ENCODE results near the gene SLC30A3. TPM values are rescaled to one million over a fixed set of nuclear protein-coding genes. Genes with fewer than 3 reads are reported as not detected.

SLC30A3 gene, protein sequence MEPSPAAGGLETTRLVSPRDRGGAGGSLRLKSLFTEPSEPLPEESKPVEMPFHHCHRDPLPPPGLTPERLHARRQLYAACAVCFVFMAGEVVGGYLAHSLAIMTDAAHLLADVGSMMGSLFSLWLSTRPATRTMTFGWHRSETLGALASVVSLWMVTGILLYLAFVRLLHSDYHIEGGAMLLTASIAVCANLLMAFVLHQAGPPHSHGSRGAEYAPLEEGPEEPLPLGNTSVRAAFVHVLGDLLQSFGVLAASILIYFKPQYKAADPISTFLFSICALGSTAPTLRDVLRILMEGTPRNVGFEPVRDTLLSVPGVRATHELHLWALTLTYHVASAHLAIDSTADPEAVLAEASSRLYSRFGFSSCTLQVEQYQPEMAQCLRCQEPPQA
- total RNA-seq, result 0.52 TPM

DNA sequence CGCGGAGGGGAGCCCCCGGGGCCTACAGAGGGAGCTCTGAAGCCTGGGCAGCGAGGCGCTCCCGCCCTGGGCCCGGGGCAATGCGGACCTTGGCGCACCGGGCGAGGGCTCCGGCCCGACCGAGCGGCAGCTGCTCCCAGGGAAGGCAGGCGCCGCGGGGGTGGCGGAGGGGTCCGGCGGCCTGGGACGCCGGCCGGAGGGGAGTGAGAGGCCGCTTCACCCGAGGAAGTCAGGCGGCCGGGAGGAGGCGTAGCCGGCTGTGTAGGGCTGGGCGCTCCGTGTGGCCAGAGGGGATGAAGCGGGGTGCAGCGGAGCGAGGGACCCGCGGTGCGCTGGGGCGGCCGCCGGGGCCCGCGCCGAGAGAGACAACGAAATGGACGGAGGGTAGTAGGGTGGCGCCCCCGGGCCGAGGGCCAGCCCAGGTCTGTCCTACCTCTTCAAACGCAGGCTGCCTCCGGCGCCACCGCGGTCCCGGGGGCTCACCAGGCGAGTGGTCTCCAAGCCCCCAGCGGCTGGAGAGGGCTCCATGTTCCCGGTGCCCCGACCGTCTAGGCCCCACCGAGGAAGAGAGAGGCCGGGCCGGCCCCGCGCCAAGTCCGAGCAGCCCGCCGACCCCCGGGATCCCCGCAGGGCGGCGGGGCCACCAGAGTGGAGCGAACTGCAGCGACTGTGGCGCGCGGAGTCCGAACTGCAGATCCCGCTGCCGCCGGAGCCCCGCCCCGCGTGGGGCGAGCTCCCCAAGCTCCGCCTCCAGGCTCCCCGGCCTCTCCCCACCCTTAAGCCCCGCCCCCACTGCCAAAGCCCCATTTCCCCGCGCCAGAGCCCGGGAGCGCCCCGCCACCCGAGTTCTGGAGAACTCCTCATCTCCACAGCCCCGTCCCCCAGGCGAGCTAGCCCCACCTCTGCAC, at the start of gene SLC30A3:
SLC30A3 (minus strand) TSS at position 669 of the 908 bp plus-strand sequence; CDS start at position 528, 141 bp downstream.
- no peaks in the 10 kb centered on the region for H3K36me3 ChIP-seq (ENCODE audit: control insufficient read depth in 3 of 3, insufficient read depth in 3 of 3, low read length in 3 of 3)

DNA sequence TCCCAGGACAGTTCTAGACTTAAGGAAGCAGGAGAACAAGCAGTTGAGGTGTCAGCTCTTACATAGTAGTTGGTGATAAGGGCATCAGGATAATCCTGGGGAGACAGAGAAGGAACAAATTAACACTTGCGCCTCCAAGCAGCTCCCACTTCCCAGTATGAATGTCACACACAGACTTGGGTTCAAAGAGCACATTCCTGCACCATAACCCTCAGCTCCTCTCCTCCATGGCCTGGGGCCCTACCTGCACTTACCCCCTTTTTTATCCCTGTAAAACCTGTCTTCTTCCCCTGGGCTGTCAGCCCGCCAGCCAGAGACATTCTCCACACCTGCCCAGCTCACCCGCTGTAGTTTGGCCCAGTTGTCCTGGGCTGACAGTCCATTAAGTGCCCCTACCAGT, 49.3 kb upstream of the SLC30A3 start:
- Histone ChIP-seq H3K4me1 (ENCODE audit: control insufficient read depth in 3 of 3, insufficient read depth in 3 of 3, low read length in 3 of 3) (peaks cover 6 to 34% (median 33%) of the 10 kb centered on the region in 3 donors), H3K9me3 (ENCODE audit: control insufficient read depth in 3 of 3, low read length in 3 of 3) (no peaks in the 10 kb centered on the region), H3K27me3 (ENCODE audit: control insufficient read depth in 3 of 3, insufficient read depth in 3 of 3, low read length in 3 of 3) (peaks cover 4 to 13% (median 4%) of the 10 kb centered on the region in 3 donors), H3K4me3 (ENCODE audit: low read length in 3 of 3) (no peak overlapping the region), H3K27ac (ENCODE audit: low read depth, low read length) (no peak overlapping the region), H3K9ac (ENCODE audit: low read depth in 1 of 3, low read length in 3 of 3) (no peak overlapping the region), H3K36me3 (ENCODE audit: control insufficient read depth in 3 of 3, insufficient read depth in 3 of 3, low read length in 3 of 3) (peaks cover 15 to 19% (median 18%) of the 10 kb centered on the region in 3 donors)

More for the DNA sequence above, at the start of gene SLC30A3:
- H3K27ac ChIP-seq (ENCODE audit: low read depth, low read length), result no peak within 1 kb of the TSS
- peak within 1 kb of the TSS; percentile 38 to 69 (median 65) for H3K4me3 ChIP-seq (ENCODE audit: low read length in 3 of 3)
- H3K4me1 ChIP-seq (ENCODE audit: control insufficient read depth in 3 of 3, insufficient read depth in 3 of 3, low read length in 3 of 3), result peaks cover 23 to 33% (median 32%) of the 10 kb centered on the region in 3 donors
- no peaks in the 10 kb centered on the region for H3K9me3 ChIP-seq (ENCODE audit: control insufficient read depth in 3 of 3, low read length in 3 of 3)
- H3K27me3 ChIP-seq (ENCODE audit: control insufficient read depth in 3 of 3, insufficient read depth in 3 of 3, low read length in 3 of 3), result peaks cover 74 to 85% (median 77%) of the 10 kb centered on the region in 3 donors
- peak within 1 kb of the TSS in 2 of 3 donors; percentile 2 to 45 for H3K9ac ChIP-seq (ENCODE audit: low read depth in 1 of 3, low read length in 3 of 3)

DNA sequence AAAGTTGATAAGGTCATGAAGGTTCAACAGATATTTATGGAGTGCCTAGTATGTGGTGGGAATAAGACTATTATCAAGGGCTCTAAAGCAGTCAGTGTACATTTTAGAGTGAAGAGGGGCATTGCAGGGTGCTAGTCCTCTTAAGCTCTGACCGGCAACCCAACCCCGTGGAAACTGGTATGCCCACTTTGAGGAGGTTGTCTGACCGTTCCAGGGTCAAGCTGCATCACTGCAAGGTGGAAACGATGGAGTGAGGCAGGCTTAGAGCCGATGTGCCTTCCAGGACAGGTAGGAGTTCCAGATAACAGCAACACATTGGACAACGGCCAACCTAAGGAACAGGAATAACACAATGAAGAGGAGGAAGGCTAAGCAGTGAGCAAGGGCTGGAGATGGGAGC, 46.8 kb upstream of the SLC30A3 start:
- Histone ChIP-seq H3K27me3 (ENCODE audit: control insufficient read depth in 3 of 3, insufficient read depth in 3 of 3, low read length in 3 of 3) (peaks cover 4 to 29% (median 14%) of the 10 kb centered on the region in 3 donors), H3K4me3 (ENCODE audit: low read length in 3 of 3) (no peak overlapping the region), H3K36me3 (ENCODE audit: control insufficient read depth in 3 of 3, insufficient read depth in 3 of 3, low read length in 3 of 3) (peaks cover 32 to 34% (median 34%) of the 10 kb centered on the region in 3 donors), H3K4me1 (ENCODE audit: control insufficient read depth in 3 of 3, insufficient read depth in 3 of 3, low read length in 3 of 3) (peaks cover 3 to 30% (median 29%) of the 10 kb centered on the region in 3 donors), H3K9ac (ENCODE audit: low read depth in 1 of 3, low read length in 3 of 3) (no peak overlapping the region), H3K27ac (ENCODE audit: low read depth, low read length) (no peak overlapping the region), H3K9me3 (ENCODE audit: control insufficient read depth in 3 of 3, low read length in 3 of 3) (no peaks in the 10 kb centered on the region)

DNA sequence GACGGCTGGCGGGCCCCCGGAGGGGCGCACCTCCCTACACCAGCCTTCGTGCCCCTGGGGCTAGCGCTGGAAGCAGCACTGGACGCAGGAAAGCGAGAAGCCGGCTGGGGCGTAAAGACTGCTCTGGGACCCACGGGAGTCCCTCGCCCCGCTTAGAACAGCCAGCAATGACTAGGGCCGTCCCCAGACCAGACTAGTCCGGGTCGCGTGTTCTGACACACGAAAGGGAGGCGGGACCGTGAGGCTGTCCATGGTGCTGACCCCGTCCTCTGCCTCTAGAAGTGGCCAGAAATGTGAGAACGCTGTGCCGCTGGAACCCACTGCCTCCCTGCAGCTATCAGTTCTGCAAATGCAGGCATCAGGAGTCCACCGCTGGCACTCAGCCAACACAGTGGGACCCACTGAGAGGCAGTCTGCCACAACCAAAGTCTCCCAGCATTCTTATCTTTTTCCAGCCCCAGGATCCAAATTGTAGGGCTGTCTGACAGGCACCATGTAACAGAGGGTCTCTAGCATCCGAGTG, 45.6 kb upstream of the SLC30A3 start, which contains the start of gene UCN:
UCN (minus strand) TSS at position 87 of the 523 bp plus-strand sequence. CDS start 550 bp downstream, outside the sequence.
- Histone ChIP-seq H3K4me1 (ENCODE audit: control insufficient read depth in 3 of 3, insufficient read depth in 3 of 3, low read length in 3 of 3) (peaks cover 3 to 25% (median 25%) of the 10 kb centered on the region in 3 donors), H3K27ac (ENCODE audit: low read depth, low read length) (no peak within 1 kb of the TSS), H3K36me3 (ENCODE audit: control insufficient read depth in 3 of 3, insufficient read depth in 3 of 3, low read length in 3 of 3) (peaks cover 34 to 38% (median 38%) of the 10 kb centered on the region in 3 donors), H3K4me3 (ENCODE audit: low read length in 3 of 3) (peak within 1 kb of the TSS in 1 of 3 donors; percentile 41), H3K27me3 (ENCODE audit: control insufficient read depth in 3 of 3, insufficient read depth in 3 of 3, low read length in 3 of 3) (peaks cover 4 to 29% (median 14%) of the 10 kb centered on the region in 3 donors), H3K9ac (ENCODE audit: low read depth in 1 of 3, low read length in 3 of 3) (peak within 1 kb of the TSS in 1 of 3 donors; percentile 45), H3K9me3 (ENCODE audit: control insufficient read depth in 3 of 3, low read length in 3 of 3) (no peaks in the 10 kb centered on the region)

DNA sequence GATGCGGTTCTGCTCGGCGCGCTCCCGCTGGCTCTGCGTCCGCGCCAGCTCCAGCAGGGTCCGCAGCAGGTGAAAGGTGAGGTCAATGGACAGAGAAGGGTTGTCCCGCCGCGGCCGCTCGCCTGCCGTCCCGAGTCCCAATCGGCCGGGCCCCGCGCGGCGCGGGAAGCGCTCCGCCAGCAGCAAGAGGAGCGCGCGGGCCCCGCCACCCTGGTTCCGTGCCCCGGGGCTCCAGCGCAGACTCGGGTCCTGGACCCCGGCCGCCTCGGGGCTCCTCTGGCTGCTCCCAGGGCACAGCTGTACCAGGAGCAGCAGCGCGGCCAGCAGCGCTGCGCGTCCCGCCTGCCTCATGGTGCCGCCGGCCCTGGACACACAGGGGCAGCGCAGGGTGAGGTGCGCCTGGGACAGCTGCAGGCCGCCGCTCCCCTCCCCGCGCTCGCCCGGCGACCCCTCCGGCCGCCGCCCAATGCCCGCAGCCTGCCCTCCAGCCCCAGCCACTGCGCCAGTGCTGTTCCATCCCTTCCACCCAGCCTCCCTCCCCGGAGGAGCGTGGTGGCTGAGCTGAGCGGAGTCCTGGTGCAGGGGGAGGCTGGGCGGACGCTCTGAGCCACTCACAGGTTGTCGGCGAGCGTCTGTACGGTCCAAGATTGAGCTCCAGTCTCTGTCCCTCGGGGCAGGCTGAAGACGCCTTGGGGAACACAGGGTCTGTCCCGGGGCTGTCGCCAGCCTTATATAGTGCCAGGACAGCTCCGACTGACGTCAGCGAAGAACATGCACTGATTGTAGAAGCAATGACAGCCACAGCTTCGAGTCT, 44.9 kb upstream of the SLC30A3 start:
- Histone ChIP-seq H3K27ac (ENCODE audit: low read depth, low read length) (no peak overlapping the region), H3K27me3 (ENCODE audit: control insufficient read depth in 3 of 3, insufficient read depth in 3 of 3, low read length in 3 of 3) (peaks cover 4 to 29% (median 14%) of the 10 kb centered on the region in 3 donors), H3K9me3 (ENCODE audit: control insufficient read depth in 3 of 3, low read length in 3 of 3) (no peaks in the 10 kb centered on the region), H3K9ac (ENCODE audit: low read depth in 1 of 3, low read length in 3 of 3) (peak overlapping the region in 1 of 3 donors; percentile 45), H3K36me3 (ENCODE audit: control insufficient read depth in 3 of 3, insufficient read depth in 3 of 3, low read length in 3 of 3) (peaks cover 34 to 38% (median 38%) of the 10 kb centered on the region in 3 donors), H3K4me1 (ENCODE audit: control insufficient read depth in 3 of 3, insufficient read depth in 3 of 3, low read length in 3 of 3) (peaks cover 7 to 30% (median 30%) of the 10 kb centered on the region in 3 donors), H3K4me3 (ENCODE audit: low read length in 3 of 3) (no peak overlapping the region)

DNA sequence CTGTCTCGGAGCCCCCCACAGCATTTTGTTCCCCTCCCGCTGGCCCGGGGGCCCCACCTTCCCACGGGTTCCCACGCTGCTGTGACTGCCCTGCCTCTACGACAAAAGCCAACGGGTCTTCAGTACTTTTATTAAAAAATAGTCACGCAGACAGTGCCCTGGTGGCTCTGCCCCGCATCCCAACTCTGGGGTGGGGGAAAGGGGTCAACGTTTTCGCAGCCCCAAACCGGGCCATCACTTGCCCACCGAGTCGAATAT, 44.4 kb upstream of the SLC30A3 start:
- peaks cover 8 to 33% (median 30%) of the 10 kb centered on the region in 3 donors for H3K4me1 ChIP-seq (ENCODE audit: control insufficient read depth in 3 of 3, insufficient read depth in 3 of 3, low read length in 3 of 3)
- H3K9me3 ChIP-seq (ENCODE audit: control insufficient read depth in 3 of 3, low read length in 3 of 3), result no peaks in the 10 kb centered on the region
- H3K9ac ChIP-seq (ENCODE audit: low read depth in 1 of 3, low read length in 3 of 3), result no peak overlapping the region
- peaks cover 37 to 38% (median 38%) of the 10 kb centered on the region in 3 donors for H3K36me3 ChIP-seq (ENCODE audit: control insufficient read depth in 3 of 3, insufficient read depth in 3 of 3, low read length in 3 of 3)
- no peak overlapping the region for H3K4me3 ChIP-seq (ENCODE audit: low read length in 3 of 3)
- no peak overlapping the region for H3K27ac ChIP-seq (ENCODE audit: low read depth, low read length)
- H3K27me3 ChIP-seq (ENCODE audit: control insufficient read depth in 3 of 3, insufficient read depth in 3 of 3, low read length in 3 of 3), result peaks cover 4 to 29% (median 14%) of the 10 kb centered on the region in 3 donors

DNA sequence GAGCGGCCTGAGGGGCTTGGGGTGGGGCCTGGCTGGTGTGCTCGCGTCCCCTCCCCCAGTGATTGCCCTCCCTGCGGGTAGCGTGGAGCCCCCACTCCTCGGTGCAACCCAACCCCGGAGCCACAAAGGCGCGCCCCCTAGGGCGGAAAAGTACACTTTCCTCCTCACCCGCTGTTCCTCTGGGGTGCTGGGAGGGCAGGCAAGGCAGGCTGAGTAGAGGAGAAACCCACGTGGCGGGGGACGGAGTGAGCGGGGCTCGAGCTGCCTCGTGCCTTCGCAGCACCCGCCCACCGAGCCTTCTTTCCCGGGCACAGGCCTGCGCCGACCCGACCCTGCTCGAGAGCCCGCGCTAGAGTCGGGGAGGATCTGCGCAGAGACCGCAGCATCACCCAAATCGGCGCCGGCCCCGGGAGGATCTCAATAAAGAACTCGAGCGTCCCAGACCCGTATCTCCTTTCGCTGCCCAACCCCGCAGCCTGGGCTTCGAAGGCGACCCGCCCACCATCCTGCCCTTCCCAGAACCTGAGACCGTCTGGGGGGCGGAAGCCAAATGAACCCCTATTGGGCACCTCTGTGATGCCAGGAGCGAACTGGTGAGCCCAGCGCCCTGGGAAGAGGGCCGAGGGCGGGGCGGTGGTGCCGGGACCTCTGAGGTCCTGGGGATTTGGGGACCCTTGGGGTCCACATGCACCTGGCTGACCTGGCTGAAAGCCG, 43.9 kb upstream of the SLC30A3 start:
- Histone ChIP-seq H3K9me3 (ENCODE audit: control insufficient read depth in 3 of 3, low read length in 3 of 3) (no peaks in the 10 kb centered on the region), H3K27ac (ENCODE audit: low read depth, low read length) (no peak overlapping the region), H3K4me3 (ENCODE audit: low read length in 3 of 3) (no peak overlapping the region), H3K4me1 (ENCODE audit: control insufficient read depth in 3 of 3, insufficient read depth in 3 of 3, low read length in 3 of 3) (peaks cover 8 to 33% (median 30%) of the 10 kb centered on the region in 3 donors), H3K27me3 (ENCODE audit: control insufficient read depth in 3 of 3, insufficient read depth in 3 of 3, low read length in 3 of 3) (peaks cover 4 to 29% (median 14%) of the 10 kb centered on the region in 3 donors), H3K9ac (ENCODE audit: low read depth in 1 of 3, low read length in 3 of 3) (no peak overlapping the region), H3K36me3 (ENCODE audit: control insufficient read depth in 3 of 3, insufficient read depth in 3 of 3, low read length in 3 of 3) (peaks cover 34 to 38% (median 38%) of the 10 kb centered on the region in 3 donors)

DNA sequence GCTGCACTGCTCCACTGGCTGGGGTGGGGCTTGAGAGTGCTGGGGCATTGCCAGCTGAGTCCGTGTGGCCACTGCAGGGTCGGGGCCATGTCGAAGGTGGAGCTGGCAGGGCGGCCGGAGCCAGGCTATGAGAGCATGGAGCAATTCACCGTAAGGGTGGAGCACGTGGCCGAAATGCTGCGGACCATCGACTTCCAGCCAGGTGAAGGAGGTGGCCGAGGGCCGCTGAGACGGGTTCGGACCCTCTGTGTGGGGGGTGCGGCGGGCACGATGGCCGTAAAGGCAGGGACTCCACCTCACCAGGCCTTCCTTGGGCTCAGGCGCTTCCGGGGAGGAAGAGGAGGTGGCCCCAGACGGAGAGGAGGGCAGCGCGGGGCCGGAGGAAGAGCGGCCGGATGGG, 43.3 kb upstream of the SLC30A3 start:
- Histone ChIP-seq H3K4me1 (ENCODE audit: control insufficient read depth in 3 of 3, insufficient read depth in 3 of 3, low read length in 3 of 3) (peaks cover 8 to 33% (median 30%) of the 10 kb centered on the region in 3 donors), H3K9me3 (ENCODE audit: control insufficient read depth in 3 of 3, low read length in 3 of 3) (no peaks in the 10 kb centered on the region), H3K27ac (ENCODE audit: low read depth, low read length) (peak overlapping the region; percentile 2), H3K36me3 (ENCODE audit: control insufficient read depth in 3 of 3, insufficient read depth in 3 of 3, low read length in 3 of 3) (peaks cover 36 to 42% (median 38%) of the 10 kb centered on the region in 3 donors), H3K9ac (ENCODE audit: low read depth in 1 of 3, low read length in 3 of 3) (no peak overlapping the region), H3K27me3 (ENCODE audit: control insufficient read depth in 3 of 3, insufficient read depth in 3 of 3, low read length in 3 of 3) (peaks cover 4 to 29% (median 14%) of the 10 kb centered on the region in 3 donors), H3K4me3 (ENCODE audit: low read length in 3 of 3) (no peak overlapping the region)
